Sigmoid colon (tissue), 7 donors: ENCODE data around the gene RAB40B. TPM values are rescaled to one million over a fixed set of nuclear protein-coding genes. Genes with fewer than 3 reads are reported as not detected.

Experiments used
- DNase-seq: peaks from one replicate; pipeline ENCODE4 v3.0.0-alpha.2; 2019
- H3K27ac ChIP-seq, 4 donors: fragments of 200-600 bp; sonication (generic); one replicate each; pipeline ENCODE4 v1.5.1; 2016 to 2019; ENCODE audit warnings: mild to moderate bottlenecking in 1 of 4
- H3K27me3 ChIP-seq, 3 donors: fragments of 200-600 bp; sonication (generic); one replicate each; pipeline ENCODE4 v1.5.1; 2019; ENCODE audit warnings: mild to moderate bottlenecking in 1 of 3
- H3K36me3 ChIP-seq, 4 donors: fragments of 200-600 bp; sonication (generic); one replicate each; pipeline ENCODE4 v1.5.1; 2016 to 2019
- H3K4me1 ChIP-seq, 4 donors: fragments of 200-600 bp; sonication (generic); one replicate each; pipeline ENCODE4 v1.5.1; 2017 to 2019
- H3K4me3 ChIP-seq, 4 donors: fragments of 200-600 bp; sonication (generic); one replicate each; pipeline ENCODE4 v1.5.1; 2017 to 2019; ENCODE audit warnings: mild to moderate bottlenecking in 2 of 4, moderate library complexity in 1 of 4
- H3K9me3 ChIP-seq, 4 donors: fragments of 200-600 bp in 3 of 4; sonication (generic) in 3 of 4; one replicate each; pipeline versions ENCODE4 v1.5.1 to v1.6.1; 2013 to 2019
- EP300 ChIP-seq, 4 donors: sonication (generic); formaldehyde crosslinking; IDR thresholded peaks; one replicate each; pipeline ENCODE4 v1.6.1; 2017; ENCODE audit warnings: antibody characterized with exemption in 4 of 4
- POLR2A ChIP-seq, 2 donors: fragments of 450-650 bp; IDR thresholded peaks; one replicate each; pipeline ENCODE4 v1.6.1; 2016; ENCODE audit warnings: antibody characterized with exemption in 2 of 2, mild to moderate bottlenecking in 2 of 2, moderate library complexity in 2 of 2
- POLR2AphosphoS5 ChIP-seq, 4 donors: sonication (generic); formaldehyde crosslinking; IDR thresholded peaks; one replicate each; pipeline ENCODE4 v1.6.1; 2017; ENCODE audit warnings: antibody characterized with exemption in 4 of 4
- WGBS, 2 donors: extraction: QIAGEN DNeasy Blood & Tissue Kit; methylation state at CpG; one replicate each; pipeline ENCODE4 v1.1.7; 2013; 5-methylcytosine and 5-hydroxymethylcytosine counted together
- intact Hi-C: fragments of 100-400 bp; cut with DNase I; formaldehyde crosslinking; loops from one replicate; pipeline ENCODE4 v1.15.1; 2023
- polyA plus RNA-seq, 3 donors: library from polyadenylated mRNA; stranded (reverse); fragments of 200-250 nt; gene quantifications; one replicate each; pipeline ENCODE4 v1.2.3, GENCODE V29; 2013
- total RNA-seq, 4 donors: library from RNA; depleted of rRNA; stranded (reverse); fragments of >200 nt; gene quantifications; one replicate each; pipeline ENCODE4 v1.1.0, GENCODE V29; 2016
- TF ChIP-seq, protein P1 (sequence below), 4 experiments: fragments of 450-650 bp in 3 of 4; fragments of 200-600 bp in 1 of 4; IDR thresholded peaks; one replicate each; pipeline ENCODE4 v1.5.1; 2016 to 2019; ENCODE audit warnings: antibody characterized with exemption in 4 of 4, mild to moderate bottlenecking in 3 of 4, moderate library complexity in 2 of 4
- donor health status: healthy with polysubstance abuse.
- donor health status: Bipolar disorder and iron deficiency.
- donor health status: healthy.

Gene RAB40B
- total and polyA plus RNA-seq, 7 donors: 11.7 to 32.7 (median 23.2) TPM

DNA sequence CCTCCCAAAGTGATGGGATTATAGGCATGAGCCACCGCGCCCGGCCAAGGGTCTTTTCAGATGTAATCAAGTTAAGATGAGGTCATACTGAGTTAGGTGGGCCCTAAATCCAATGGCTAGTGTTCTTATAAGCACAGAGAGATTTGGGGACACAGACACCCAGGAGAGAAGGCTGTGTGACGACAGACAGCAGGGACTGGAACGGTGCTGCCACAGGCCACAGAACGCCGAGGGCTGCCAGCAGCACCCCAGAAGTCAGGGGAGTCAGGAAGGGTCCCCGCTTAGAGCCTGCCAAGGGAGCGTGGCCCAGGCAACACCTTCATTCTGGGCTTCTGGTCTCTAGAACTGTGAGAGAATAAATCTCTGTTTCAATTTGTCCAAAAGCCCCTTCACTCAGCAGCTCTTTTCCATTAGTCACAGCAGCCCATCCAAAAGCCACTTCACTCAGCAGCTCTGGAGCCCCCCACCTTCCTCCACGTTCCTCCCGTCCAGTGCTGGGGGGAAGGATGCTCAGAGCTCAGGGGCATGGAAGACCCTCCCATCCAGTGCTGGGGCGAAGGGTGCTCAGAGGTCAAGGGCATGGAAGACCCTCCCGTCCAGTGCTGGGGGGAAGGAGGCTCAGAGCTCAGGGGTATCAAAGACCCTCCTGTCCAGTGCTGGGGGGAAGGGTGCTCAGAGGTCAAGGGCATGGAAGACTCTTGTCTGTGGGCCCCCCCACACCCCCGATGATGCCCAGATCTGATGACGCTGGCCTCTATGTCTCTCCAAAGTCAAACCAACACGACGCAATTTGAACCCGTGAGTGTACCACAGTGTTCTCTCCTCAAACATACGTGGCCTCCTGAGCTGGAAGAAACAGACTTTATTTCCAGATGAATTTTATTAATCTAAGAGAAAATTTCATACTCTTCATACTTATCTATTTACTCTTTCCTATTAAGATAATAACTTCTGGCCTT lies 11.9 kb downstream of the RAB40B start:
- Histone ChIP-seq H3K36me3 (peaks cover 0 to 6% (median 0%) of the 10 kb centered on the region in 4 donors), H3K27ac (no peak overlapping the region), H3K27me3 (no peaks in the 10 kb centered on the region), H3K9me3 (no peaks in the 10 kb centered on the region), H3K4me3 (no peak overlapping the region), H3K4me1 (no peaks in the 10 kb centered on the region)
- intact Hi-C loops: no loop called here
- TF ChIP-seq, protein P1, sequence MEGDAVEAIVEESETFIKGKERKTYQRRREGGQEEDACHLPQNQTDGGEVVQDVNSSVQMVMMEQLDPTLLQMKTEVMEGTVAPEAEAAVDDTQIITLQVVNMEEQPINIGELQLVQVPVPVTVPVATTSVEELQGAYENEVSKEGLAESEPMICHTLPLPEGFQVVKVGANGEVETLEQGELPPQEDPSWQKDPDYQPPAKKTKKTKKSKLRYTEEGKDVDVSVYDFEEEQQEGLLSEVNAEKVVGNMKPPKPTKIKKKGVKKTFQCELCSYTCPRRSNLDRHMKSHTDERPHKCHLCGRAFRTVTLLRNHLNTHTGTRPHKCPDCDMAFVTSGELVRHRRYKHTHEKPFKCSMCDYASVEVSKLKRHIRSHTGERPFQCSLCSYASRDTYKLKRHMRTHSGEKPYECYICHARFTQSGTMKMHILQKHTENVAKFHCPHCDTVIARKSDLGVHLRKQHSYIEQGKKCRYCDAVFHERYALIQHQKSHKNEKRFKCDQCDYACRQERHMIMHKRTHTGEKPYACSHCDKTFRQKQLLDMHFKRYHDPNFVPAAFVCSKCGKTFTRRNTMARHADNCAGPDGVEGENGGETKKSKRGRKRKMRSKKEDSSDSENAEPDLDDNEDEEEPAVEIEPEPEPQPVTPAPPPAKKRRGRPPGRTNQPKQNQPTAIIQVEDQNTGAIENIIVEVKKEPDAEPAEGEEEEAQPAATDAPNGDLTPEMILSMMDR (IDR thresholded peaks at IDR 0.05): no peak
- no peak for TF ChIP-seq POLR2AphosphoS5 (IDR thresholded peaks at IDR 0.05)
- TF ChIP-seq POLR2A (IDR thresholded peaks at IDR 0.05): no peak
- no peak for TF ChIP-seq EP300 (IDR thresholded peaks at IDR 0.05)
- 91 to 93% methylated on average over 19 of the region's 19 CpGs for WGBS, 2 donors
- DNase-seq: no peak

DNA sequence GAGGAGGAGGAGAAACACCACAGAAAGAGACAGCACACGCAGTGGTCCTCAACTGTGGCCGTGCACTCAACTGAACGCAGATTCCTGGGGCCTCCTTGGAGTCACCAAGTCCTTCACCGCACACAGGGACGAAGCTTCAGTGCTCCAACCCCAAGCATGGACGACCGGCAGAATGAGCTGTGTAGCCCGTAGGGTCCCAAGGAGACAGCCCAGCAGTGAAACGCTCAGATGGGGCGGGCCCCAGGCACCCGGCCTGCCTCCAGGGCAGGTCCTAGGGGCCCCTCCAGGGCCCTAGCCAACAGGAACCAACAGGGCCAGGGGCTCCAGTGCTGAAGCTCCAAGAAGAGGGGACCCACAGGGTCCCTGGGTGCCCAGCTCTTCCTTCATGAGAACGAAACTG lies 13.2 kb downstream of the RAB40B start:
- no peaks in the 10 kb centered on the region for H3K27me3 ChIP-seq
- H3K36me3 ChIP-seq: no peaks in the 10 kb centered on the region
- TF ChIP-seq, protein P1 (IDR thresholded peaks at IDR 0.05): no peak
- TF ChIP-seq EP300 (IDR thresholded peaks at IDR 0.05) (no peak), POLR2AphosphoS5 (IDR thresholded peaks at IDR 0.05) (no peak), POLR2A (IDR thresholded peaks at IDR 0.05) (no peak)
- H3K9me3 ChIP-seq: peaks cover 0 to 4% (median 0%) of the 10 kb centered on the region in 4 donors
- no peak overlapping the region for H3K4me3 ChIP-seq
- H3K4me1 ChIP-seq: no peaks in the 10 kb centered on the region
- DNase-seq: no peak
- intact Hi-C loops: no loop called here
- no peak overlapping the region for H3K27ac ChIP-seq
- WGBS, 2 donors: 91 to 96% methylated on average over 12 of the region's 12 CpGs

GRCh38 chr17:82684228-82684841 lies 14.2 kb downstream of the RAB40B start:
- Histone ChIP-seq H3K27ac (no peak overlapping the region), H3K27me3 (no peaks in the 10 kb centered on the region), H3K4me1 (no peaks in the 10 kb centered on the region), H3K36me3 (no peaks in the 10 kb centered on the region), H3K4me3 (no peak overlapping the region), H3K9me3 (peaks cover 0 to 4% (median 0%) of the 10 kb centered on the region in 4 donors)
- TF ChIP-seq POLR2AphosphoS5 (IDR thresholded peaks at IDR 0.05) (no peak), POLR2A (IDR thresholded peaks at IDR 0.05) (no peak), EP300 (IDR thresholded peaks at IDR 0.05) (no peak)
- WGBS, 2 donors: 13 to 66% methylated on average over 13 of the region's 13 CpGs
- no peak for DNase-seq
- intact Hi-C loops: no loop called here

DNA sequence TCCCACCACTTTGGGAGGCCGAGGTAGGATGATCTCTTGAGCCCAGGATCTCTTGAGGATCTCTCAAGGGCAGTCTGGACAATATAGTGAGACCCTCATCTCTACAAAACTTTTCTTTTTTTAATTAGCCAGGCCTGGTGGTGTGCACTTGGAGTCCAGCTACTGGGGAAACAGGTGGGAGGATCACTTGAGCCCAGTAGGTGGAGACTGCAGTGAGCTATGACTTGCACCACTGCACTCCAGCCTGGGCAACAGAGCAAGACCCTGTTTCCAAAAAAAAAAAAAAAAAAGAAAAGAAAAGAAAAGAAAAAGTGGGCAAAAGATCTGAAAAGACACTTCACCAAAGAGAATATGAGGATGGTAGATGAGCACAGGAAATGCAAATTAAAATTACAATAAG lies 15.0 kb downstream of the RAB40B start:
- H3K27ac ChIP-seq: no peak overlapping the region
- intact Hi-C loops: no loop called here
- H3K27me3 ChIP-seq: no peaks in the 10 kb centered on the region
- H3K36me3 ChIP-seq: no peaks in the 10 kb centered on the region
- TF ChIP-seq, protein P1 (IDR thresholded peaks at IDR 0.05): no peak
- TF ChIP-seq POLR2A (IDR thresholded peaks at IDR 0.05): no peak
- no peak for TF ChIP-seq POLR2AphosphoS5 (IDR thresholded peaks at IDR 0.05)
- TF ChIP-seq EP300 (IDR thresholded peaks at IDR 0.05): no peak
- WGBS, 2 donors: 87 to 93% methylated on average over 1 of the region's 1 CpG
- H3K4me1 ChIP-seq: no peaks in the 10 kb centered on the region
- no peak for DNase-seq
- peaks cover 0 to 4% (median 0%) of the 10 kb centered on the region in 4 donors for H3K9me3 ChIP-seq
- H3K4me3 ChIP-seq: no peak overlapping the region

GRCh38 chr17:82681547-82681946 lies 17.0 kb downstream of the RAB40B start:
- WGBS, 2 donors: 96 to 97% methylated on average over 3 of the region's 3 CpGs
- H3K27me3 ChIP-seq: no peaks in the 10 kb centered on the region
- intact Hi-C loops: no loop called here
- no peak overlapping the region for H3K27ac ChIP-seq
- TF ChIP-seq POLR2A (IDR thresholded peaks at IDR 0.05) (no peak), POLR2AphosphoS5 (IDR thresholded peaks at IDR 0.05) (no peak), EP300 (IDR thresholded peaks at IDR 0.05) (no peak)
- TF ChIP-seq, protein P1 (IDR thresholded peaks at IDR 0.05): no peak
- peaks cover 0 to 4% (median 0%) of the 10 kb centered on the region in 4 donors for H3K9me3 ChIP-seq
- no peak for DNase-seq
- no peaks in the 10 kb centered on the region for H3K4me1 ChIP-seq
- H3K4me3 ChIP-seq: no peak overlapping the region
- H3K36me3 ChIP-seq: no peaks in the 10 kb centered on the region
